Activated CD8-positive, alpha-beta memory T cell treated with anti-CD3 and anti-CD28 coated beads, Interleukin-2, amount 50 U/mL, for 24 hours (primary cell): ENCODE data around the gene SH3PXD2B.

Experiments
- DNase-seq: peaks from one replicate; pipeline ENCODE4 v3.0.0-alpha.2; 2020; ENCODE audit errors: extremely low read depth

Gene SH3PXD2B

DNA sequence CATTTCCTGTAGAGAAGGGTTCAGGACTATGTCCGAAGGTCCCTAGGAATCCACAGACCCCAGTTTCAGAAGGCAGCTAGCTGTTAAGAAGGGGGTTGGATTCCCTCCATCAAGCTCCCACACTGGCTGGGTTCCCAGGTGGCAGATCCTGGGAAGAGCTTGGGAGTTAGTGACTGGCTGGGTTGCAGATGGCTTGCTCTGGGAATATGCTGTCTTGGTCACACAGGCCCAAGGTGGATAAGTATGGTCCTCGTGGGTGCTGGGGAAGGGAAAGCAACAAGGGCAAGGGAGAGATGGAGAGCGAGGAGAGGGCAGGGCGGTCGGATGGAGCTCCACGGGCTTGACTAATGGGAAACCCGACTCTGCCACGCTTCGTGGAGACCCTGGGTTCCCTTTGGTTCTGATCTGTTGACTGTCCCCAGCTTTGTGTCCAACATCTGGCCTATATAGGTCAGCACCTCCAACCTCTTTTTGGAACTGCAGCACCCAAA, 17.4 kb downstream of the SH3PXD2B start:
- no peak for DNase-seq

DNA sequence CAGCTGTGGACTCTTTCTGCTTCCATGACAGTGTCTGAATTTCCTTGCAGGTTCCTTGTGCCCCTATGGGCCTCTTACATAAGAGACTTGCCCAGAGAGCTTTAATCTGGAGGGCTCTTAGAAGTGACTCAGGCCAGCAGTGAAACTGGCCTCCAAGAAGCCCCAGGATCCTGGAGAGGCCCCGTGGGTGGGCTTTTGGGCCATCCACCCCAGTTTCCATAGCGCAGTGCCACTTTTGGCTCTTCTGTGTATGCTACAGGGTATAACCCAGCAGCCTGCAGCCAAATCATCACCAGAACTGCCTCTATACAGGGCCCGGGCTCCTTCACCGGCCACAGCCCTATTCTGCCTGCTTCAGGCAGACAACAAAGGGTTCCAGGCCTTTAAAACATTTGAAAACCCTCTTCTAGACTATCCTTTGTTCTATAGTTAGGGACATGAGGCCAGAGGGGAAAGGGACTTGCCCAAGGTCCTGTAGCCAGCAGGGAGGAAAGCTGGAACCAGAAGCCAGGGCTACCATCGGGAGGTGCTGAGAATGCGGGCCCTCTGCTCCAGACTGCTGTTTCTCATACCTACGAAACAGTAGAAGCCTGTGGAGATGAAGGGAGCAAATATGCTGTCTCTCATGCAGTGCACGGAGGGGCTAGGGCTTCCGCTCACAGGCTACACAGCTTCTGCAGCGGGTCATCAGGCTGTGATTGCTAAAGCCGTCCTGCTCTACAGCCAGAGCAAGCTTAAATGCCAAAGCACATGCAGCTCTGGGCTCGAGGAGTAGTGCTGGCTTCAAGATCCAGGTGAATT, 18.0 kb downstream of the SH3PXD2B start:
- DNase-seq = no peak

DNA sequence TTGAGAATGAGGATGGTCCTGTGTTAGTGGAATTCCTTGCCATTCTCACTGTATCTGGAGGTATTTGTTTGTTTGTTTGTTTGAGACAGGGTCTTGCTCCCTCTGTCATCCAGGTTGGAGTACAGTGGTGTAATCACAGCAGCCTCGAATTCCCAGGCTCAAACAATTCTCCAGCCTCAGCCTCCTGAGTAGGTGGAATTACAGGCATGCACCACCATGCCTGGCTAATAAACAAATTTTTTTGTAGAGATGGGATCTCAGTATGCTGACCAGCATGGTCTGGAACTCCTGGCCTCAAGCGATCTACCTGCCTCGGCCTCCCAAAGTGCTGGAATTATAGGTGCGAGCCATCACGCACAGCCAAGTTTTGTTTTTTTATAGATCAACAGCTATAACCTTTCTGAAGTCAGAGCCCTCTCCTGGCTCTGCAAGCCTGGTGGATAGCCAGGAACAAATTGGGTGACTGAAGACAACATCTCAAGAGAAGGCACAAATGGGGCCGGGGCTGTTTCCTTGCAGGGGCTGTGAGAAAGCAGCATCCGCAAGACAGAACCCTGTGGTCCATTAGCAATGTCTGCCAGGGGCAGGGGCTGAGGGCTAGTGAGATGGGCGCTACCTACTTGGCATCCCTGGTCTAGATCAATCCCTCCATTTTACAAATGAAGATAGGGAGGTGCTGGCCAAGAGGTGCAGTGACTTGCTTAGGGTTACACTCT, 18.8 kb downstream of the SH3PXD2B start:
- DNase-seq = no peak

DNA sequence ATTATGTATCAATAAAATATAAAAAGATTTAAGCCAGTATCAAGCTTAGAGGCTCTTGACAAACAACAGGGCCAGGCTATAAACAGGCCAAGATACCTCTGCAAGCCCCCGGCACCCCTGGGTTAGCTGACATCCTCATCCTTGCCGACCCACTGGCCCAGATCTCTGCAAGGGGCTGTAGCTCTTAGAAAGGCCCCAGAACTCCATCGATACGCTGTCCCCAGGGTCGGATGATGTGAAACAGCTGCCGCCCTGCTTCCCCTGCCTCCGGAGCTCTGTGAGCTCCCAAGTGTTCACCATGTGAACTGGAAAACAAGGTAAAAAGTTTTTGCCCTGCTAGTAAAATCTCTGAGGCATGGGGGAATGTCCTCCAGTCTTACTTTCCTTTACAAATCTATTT, 20.1 kb downstream of the SH3PXD2B start:
- DNase-seq = no peak

DNA sequence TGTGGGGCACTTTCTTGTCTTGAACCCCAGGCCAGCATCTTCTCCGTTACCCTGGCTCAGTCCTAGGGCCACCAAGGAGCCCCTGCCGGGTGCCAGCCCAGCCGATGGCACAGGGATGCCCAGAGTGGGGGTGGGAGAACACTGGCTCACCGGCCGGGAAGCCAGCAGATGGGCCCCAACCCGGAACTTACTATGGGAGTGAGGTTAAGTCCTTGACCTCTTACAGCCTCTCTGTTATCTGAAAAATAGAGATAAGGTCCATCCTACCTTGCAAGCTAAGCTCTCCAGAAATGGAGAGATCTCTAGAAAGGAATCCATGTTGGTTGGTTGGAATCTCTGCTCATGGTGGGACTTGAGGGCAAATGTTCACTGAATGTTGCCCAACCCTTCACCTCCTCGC, 20.8 kb downstream of the SH3PXD2B start:
- no peak for DNase-seq

DNA sequence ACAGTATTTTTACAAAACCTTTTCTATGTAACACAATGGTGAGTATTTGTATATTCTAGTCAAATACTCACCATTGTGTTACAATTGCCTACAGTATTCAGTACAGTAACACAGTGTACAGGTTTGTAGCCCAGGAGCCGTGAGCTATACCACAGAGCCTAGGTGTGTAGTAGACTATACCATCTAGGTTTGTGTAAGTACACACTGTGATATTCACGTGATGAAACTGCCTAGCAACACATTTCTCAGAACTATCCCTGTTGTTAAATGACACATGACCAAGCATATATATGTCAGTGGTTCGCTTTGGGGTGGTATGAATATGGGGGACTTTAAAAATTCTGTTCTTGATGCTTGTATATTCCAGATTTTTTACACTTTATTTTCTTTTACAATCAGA, 21.3 kb downstream of the SH3PXD2B start:
- DNase-seq = no peak

DNA sequence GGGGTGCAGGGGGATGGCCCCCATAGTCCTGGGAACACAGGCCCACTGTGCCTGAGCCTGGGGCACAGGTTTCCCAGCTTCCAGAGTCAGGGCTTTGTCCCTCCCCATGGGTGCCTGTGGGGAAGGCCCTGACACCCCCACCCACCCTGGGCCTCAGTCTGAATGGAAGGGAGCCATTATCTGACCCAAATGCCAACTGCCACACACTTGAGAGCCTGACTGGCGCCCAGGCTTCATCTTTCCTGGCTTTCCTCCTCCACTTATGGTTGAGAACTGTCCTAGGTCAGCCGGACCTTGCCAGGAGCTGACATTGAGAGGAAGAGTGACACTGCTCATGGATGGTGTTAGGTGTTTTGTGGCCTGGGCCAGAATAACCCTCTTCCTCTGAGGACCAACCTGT, 24.0 kb downstream of the SH3PXD2B start:
- no peak for DNase-seq

DNA sequence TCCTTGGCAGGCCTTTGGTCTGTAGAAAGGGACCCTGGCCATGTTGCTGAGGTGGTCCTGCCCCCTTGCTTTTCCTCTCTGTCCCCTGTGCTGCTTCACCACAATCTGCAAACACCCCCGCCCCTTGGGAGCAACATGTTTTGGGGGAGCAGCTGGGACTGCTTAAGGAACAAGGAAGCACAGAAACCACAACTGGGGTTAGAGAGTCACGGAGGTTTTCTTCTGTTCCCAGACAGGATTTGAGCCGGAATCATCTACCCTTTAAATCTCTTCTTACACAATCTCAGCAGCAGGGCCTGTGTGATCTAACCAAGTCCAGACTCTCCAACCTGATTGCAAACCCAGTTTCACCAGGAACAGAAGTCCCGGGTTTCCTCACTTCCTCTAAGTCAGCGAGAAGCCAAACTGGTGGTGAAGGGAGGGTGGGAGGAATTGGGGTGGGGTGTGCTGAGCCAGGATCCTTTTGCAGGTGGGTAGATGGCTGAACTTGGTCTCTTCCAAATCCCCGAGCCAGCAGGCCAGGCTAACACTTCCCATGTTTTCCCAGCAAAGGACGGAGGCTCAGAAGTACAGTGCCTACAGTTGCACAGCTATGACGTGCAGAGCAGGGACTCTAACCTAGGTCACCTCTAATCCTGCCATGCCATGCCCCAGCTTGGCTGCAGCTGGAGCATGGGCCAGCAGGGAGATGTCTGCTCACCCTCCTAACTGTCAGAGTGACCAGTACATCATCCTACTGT, 25.0 kb downstream of the SH3PXD2B start:
- no peak for DNase-seq

DNA sequence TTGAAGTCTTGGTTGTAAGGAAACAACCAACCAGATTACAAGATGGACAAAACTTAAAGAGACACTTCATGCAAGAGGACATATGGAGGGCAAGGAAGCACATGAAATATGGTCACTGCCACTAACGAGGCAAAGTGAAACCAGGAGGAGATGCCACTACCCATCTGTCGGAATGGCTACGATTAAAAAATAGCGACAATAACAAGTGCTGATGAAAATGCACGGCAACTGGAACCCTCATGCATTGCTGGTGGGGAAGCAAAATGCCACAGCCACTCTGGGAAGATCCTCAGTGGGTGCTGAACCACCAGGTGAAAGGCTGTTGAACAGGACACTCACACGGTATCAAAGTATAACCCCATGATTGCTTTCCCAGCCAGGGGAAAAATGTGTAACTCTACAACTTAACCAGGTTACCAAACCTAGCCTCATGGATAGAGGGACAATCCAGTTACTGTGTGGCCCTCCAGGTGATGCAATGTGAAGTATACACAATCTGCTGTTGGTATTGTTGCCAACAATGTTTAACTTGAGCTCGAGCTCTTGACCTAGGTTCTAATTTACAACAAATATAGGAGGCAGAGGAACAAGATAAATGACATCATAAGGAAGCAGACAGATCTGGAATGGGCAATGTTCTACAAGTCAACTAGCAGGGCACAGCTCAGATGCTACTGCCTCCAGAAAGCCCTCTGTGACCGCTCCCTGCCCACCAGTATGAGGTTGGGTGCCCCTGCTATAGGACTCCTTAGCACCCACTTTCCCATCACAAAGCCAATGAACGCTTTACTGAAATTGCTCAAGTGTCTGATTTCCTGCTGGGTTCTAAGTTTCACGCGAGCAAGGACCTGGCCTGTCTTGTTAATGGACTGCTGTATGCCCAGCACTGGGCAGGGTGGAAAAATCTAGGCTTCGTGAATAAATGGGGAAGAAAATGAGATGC, 25.8 kb downstream of the SH3PXD2B start:
- DNase-seq = no peak

DNA sequence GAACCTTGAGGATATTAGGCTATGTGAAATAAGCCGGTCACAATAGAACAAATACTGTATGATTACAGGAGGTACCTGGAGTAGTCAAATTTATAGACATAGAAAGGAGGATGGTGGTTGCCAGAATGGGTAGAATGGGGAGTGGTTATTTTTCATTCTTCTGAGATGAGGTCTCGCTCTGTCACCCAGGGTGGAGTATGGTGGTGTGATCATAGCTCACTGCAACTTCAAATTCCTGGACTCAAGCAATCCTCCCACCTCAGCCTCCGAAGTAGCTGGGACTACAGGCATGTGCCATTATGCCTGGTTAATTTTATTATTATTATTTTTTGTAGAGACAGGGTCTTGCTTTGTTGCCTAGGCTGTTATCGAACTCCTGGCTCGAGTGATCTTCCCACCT, 27.1 kb downstream of the SH3PXD2B start:
- no peak for DNase-seq

DNA sequence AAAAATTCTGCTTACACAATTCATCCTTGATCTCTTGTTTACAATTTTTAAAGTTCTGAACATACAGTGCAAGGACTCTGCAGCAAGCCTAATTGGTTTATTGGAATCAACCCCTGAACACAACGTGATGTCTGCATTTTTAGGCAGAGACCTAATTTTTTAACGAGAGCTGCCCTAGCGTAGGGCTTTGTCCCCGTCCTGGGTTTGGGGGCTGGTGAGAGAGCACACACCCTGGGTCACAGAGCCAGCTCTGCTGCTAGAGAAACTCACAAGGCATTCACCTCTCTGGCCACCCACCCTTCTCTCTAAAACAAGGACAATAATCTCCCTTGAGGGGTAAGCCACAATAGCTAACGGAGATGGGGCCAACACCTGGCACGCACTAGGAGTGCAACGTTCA, 28.2 kb downstream of the SH3PXD2B start:
- no peak for DNase-seq

DNA sequence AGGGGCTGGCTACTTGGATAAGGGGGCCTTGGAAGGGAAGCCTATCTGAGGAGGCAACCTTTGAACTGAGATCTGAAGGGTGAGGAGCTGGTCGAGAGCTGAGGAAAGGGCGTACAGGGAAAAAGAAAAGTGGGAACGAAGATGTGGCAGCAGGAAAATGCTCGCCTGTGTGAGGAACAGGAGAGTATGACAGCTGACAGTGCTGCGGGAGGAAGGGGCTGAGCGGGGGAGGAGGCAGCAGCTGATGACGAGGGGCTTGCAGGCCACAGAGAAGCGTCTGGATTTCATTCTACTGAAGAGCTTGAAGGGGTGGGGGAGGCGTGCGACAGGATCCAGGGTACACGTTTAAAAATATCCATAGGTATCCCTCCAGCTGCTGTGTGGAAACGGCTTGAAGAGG, 28.9 kb downstream of the SH3PXD2B start:
- DNase-seq = no peak

DNA sequence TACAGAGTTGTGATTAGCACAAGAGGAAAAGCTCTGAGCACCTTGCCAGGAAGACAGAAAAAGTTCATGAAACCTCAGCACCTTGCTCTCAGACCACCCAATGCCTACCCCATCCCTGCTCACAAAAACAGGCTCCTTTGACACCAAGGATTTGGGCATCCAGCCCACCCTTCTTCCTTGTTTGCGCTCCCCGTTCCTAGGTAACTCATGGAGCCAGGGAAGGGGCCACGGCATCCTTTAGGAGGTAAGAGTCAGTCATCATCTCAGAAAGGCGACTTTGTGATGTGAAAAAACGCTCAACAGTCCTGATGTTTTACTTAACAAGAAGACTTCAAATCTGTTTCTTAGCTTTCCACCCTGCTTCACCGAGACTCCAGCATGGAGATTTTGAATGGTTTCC, 29.5 kb downstream of the SH3PXD2B start:
- no peak for DNase-seq

DNA sequence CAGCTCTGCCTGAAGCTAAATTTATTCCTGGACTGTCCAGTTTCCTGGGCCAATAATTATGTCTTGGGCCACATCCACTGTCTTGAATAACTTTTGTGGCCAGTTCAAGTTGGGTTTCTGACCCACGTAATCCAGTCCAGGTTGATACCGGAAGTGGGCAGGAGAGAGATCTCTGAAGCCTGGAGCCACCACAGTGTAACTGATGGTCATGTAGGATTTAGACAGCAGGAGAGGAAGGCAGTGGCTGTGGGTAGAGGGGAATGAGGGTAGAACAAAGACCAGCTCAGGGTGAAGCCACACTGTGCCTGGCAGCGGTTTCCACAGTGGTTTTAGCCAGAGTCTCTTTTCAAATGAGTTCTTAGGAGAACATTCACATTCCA, 30.2 kb downstream of the SH3PXD2B start:
- DNase-seq = no peak

DNA sequence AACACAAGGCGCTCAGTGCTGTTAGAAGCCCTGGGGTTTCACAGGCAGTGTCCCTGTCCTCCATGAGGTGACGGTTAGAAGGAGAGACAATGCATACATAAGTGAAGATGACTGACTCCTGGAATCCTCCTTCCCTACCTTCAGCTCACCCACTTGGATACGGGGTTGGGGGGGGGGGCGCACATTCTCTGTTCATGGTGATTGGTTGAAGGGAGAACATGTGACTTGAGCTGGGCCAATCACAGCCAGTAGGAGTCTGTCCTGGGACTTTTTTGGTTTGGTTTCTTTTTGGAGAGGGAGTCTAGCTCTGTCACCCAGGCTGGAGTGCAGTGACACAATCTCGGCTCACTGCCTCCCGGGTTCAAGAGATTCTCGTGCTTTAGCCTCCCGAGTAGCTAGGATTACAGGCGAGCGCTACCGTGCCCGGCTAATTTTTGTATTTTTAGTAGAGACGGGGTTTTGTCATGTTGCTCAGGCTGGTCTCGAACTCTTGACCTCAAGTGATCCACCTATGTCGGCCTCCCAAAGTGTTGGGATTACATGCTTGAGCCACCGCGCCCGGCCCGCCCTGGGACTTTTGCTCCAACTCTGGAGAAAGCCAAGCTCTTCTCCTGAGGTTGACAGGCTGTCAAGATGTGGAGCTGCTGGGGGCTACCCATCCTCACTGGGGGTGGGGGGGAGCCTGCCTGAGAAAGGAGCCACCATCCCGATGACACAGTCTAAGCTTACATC, 30.8 kb downstream of the SH3PXD2B start:
- DNase-seq = no peak

DNA sequence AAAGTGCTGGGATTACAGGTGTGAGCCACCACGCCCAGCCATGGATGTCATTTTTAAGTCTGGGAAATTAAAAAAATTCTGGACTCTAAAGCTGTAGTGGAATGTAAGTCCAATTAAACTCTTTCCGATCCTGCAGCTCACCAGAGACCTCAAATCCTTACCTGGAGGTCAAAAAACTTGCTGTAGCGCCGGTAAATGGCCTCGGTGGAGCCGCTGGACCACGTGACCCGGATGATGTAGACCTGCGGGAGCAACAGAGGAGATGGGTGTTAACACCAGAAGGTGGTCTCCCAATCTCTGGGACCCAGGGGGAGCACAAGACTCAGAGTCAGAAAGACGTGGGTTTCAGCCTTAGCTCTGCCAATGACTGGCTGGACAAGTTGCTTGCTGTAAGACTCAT, 32.1 kb downstream of the SH3PXD2B start:
- no peak for DNase-seq

DNA sequence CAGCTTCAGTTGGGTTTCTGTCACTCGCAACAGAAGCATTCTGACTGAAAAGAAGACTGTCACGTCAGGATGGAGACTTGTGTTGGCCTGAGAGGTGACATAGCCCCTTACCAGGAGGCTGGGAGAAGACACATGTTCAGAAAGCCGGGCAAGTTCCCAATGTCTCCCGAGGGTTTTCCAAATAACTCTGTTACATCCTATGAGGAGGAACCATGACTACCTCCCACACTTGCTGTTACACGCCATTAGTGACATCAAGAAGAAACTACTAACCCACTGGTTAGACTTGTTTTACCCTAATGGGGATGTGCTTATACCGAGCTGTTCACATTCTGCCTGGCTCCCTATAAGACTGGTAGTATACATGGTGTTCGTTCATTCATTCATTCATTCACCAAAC, 33.3 kb downstream of the SH3PXD2B start:
- DNase-seq = no peak

DNA sequence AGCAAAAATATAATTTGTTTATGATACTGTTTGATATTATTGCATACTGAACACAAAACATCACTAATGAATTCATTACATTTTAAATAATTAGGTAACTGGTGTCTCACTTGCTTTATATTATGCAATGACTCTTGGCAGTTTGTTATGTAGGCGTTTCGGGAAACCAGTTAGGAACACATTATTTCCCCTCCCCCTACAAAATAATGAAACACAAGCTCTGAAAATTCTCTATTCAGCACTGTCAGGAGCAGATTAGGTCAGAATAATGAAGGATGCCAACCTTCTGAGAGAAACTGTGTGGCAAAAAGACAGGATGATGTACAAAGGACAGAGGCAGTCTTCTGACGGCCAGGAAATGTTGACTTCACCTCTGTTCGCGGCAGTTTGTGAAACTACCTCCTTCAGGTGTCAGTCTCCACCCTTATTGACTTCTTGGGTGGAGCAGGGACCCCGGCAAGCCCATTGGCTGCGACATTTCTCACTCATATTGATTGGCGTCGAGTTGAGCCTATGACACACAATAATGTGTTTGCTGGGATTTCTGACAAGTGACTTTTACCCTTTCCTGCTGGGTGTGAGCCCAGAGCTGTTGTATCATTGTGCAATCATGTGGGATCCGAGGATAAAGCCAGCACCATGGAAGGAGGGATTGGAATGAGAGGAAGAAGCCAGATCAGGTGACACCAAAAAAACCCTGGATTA, 33.9 kb downstream of the SH3PXD2B start:
- no peak for DNase-seq

DNA sequence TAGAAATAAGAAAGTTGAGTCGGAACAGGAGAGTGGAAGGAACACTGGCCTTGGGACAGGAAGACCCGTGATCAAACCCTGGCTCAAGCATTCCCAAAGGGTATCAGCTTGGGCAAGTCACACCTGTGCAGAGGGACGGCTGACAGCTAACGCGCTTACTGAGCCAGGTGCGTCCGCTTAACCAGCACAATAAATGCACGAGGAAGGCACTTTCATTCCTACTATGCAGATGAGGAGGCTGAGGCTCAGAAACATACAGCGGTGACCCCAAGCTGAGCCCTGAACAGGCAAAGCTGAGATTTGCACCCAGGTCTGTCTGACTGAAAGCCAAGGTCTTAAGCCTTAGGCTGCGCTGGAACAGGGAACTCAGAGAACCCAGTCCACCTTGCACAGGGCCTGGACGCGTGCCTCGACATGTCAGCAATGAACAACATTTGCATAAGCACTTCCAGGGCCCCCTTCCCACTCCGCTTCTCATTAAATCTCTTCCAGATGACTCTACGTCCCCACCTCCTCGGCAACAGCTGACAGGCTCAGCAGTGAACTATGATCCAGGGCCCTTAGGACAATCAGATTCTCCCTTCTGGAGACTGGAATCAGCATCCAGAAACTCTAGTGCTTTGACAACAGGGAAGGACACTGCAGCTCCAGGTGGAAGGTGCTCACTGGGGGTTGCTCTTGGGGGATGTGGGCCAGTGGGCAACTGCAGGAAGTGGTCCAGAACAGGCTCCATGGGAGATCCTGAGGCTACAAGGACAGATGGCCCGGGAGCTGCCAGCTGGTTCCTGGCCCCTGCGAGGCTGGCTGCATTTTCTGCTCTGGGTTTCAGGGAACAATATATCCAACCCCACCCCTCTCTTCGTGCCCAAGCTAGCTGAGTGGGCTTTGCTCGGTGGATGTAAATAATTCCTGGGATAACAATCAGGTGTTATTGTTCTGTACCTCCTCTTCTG, 35.2 kb downstream of the SH3PXD2B start:
- DNase-seq = no peak
